PFSK-1 (cell line): ENCODE results near the gene DNAAF5.

Experiments
- POLR2AphosphoS5 ChIP-seq: IDR thresholded peaks from 2 replicates; pipeline ENCODE4 v1.6.1; 2012; ENCODE audit warnings: low read depth, mild to moderate bottlenecking, control low read depth, low read length, moderate library complexity
- TF ChIP-seq, protein P1 (sequence below), 2 experiments: IDR thresholded peaks; 2 replicates each; pipeline versions ENCODE4 v1.6.1 to v1.8.0; 2011 to 2012; ENCODE audit warnings: low read depth in 2 of 2, low read length in 2 of 2, control low read depth in 1 of 2, inconsistent platforms in 1 of 2, mild to moderate bottlenecking in 1 of 2, moderate library complexity in 1 of 2; ENCODE audit not compliant: insufficient read depth in 1 of 2

- no peak for TF ChIP-seq POLR2AphosphoS5
- TF ChIP-seq, protein P1, sequence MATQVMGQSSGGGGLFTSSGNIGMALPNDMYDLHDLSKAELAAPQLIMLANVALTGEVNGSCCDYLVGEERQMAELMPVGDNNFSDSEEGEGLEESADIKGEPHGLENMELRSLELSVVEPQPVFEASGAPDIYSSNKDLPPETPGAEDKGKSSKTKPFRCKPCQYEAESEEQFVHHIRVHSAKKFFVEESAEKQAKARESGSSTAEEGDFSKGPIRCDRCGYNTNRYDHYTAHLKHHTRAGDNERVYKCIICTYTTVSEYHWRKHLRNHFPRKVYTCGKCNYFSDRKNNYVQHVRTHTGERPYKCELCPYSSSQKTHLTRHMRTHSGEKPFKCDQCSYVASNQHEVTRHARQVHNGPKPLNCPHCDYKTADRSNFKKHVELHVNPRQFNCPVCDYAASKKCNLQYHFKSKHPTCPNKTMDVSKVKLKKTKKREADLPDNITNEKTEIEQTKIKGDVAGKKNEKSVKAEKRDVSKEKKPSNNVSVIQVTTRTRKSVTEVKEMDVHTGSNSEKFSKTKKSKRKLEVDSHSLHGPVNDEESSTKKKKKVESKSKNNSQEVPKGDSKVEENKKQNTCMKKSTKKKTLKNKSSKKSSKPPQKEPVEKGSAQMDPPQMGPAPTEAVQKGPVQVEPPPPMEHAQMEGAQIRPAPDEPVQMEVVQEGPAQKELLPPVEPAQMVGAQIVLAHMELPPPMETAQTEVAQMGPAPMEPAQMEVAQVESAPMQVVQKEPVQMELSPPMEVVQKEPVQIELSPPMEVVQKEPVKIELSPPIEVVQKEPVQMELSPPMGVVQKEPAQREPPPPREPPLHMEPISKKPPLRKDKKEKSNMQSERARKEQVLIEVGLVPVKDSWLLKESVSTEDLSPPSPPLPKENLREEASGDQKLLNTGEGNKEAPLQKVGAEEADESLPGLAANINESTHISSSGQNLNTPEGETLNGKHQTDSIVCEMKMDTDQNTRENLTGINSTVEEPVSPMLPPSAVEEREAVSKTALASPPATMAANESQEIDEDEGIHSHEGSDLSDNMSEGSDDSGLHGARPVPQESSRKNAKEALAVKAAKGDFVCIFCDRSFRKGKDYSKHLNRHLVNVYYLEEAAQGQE (IDR thresholded peaks at IDR 0.05; ENCODE audit: insufficient read depth in 1 of 2, low read depth in 2 of 2, low read length in 2 of 2): no peak
These were observed 5.1 kb downstream of the DNAAF5 start for GRCh38 chr7:731440-732085.
